ENCODE measurements around the gene RFC2. TPM values are rescaled to one million over a fixed set of nuclear protein-coding genes. Genes with fewer than 3 reads are reported as not detected.

The RFC2 gene
- total RNA-seq, 1 experiment from 2014 or later, result 73.6 TPM

GRCh38 chr7:74277636-74278035 lies 23.4 kb upstream of the RFC2 start:
- H3K9me3 ChIP-seq (ENCODE audit: control insufficient read depth, low read depth, low read length), result no peaks in the 10 kb centered on the region
- no peak overlapping the region for H3T11ph ChIP-seq (ENCODE audit: low read length)
- no peaks in the 10 kb centered on the region for H3K79me1 ChIP-seq (ENCODE audit: insufficient read depth, low read depth, low read length, poor library complexity, severe bottlenecking)
- no peaks in the 10 kb centered on the region for H4K20me1 ChIP-seq (ENCODE audit: control insufficient read depth, insufficient read depth, insufficient read length)
- H4K5ac ChIP-seq (ENCODE audit: insufficient read length, low read depth, low read length), result no peak overlapping the region
- Mint-ChIP-seq H3K4me1 (peaks cover 17 to 27% of the 10 kb centered on the region in 2 experiments), H3K27ac (peak overlapping the region in 1 of 3 experiments; percentile 86; a peak in 1 of 7 replicates), H3K27me3 (ENCODE audit: low read depth) (peaks cover 6% of the 10 kb centered on the region), H3K4me3 (no peak overlapping the region), H3K9me3 (no peaks in the 10 kb centered on the region; a peak in 1 of 5 replicates), H3K36me3 (ENCODE audit: insufficient read depth in 1 of 3, low read depth in 3 of 3) (no peaks in the 10 kb centered on the region)
- no peaks in the 10 kb centered on the region for H3K79me2 ChIP-seq (ENCODE audit: insufficient read depth, low read length)
- no peak overlapping the region for H3K18ac ChIP-seq (ENCODE audit: insufficient read length, low read depth, low read length)
- H2BK12ac ChIP-seq (ENCODE audit: insufficient read length, low read depth, low read length), result no peak overlapping the region
- no peak overlapping the region for H2BK15ac ChIP-seq (ENCODE audit: low read depth, low read length)
- no CpG with 5 or more reads among the region's 4 CpGs for WGBS (ENCODE audit: extremely low coverage, insufficient read length, low lambda C conversion rate)
- no peak overlapping the region for H3K14ac ChIP-seq (ENCODE audit: insufficient read depth, low read length)
- no peak overlapping the region for H2BK120ac ChIP-seq (ENCODE audit: low read depth, low read length, poor library complexity, severe bottlenecking)
- H2AK5ac ChIP-seq (ENCODE audit: insufficient read length, low read length), result no peak overlapping the region
- DNase-seq, result no peak
- H2BK5ac ChIP-seq (ENCODE audit: insufficient read length, low read length), result no peak overlapping the region
- H2AFZ ChIP-seq (ENCODE audit: low read length), result no peak overlapping the region
- H3K23ac ChIP-seq (ENCODE audit: insufficient read length, low read depth, low read length), result no peak overlapping the region
- H3K4me1 ChIP-seq (ENCODE audit: insufficient read depth, low read length), result no peaks in the 10 kb centered on the region; the same call in 1 of the 2 replicates
- no peak overlapping the region for H3K56ac ChIP-seq (ENCODE audit: insufficient read length, low read depth, low read length)
- H3K27me3 ChIP-seq (ENCODE audit: insufficient read depth, low read length), result no peaks in the 10 kb centered on the region
- H2BK20ac ChIP-seq (ENCODE audit: low read depth, low read length, poor library complexity, severe bottlenecking), result no peak overlapping the region
- no peak overlapping the region for H3K27ac ChIP-seq (ENCODE audit: insufficient read length, low read depth, low read length)
- H4K91ac ChIP-seq (ENCODE audit: insufficient read length, low read depth, low read length), result no peak overlapping the region
- H3K4ac ChIP-seq (ENCODE audit: low read depth, low read length), result no peak overlapping the region
- no peaks in the 10 kb centered on the region for H3K23me2 ChIP-seq (ENCODE audit: insufficient read length, low read depth, low read length, poor library complexity, severe bottlenecking)
- no peak overlapping the region for H3K4me2 ChIP-seq (ENCODE audit: insufficient read depth, insufficient read length, low read length)
- H3K9ac ChIP-seq (ENCODE audit: extremely low read depth, insufficient read length, low read length), result no peak overlapping the region
- TF ChIP-seq CTCF (conservative IDR thresholded peaks at IDR 0.05), result no peak
- no peak overlapping the region for H4K8ac ChIP-seq (replicated peaks; ENCODE audit: insufficient read length, low read depth, low read length)

Data from H9 (cell line).